ENCODE measurements around the gene LIMS1.

GRCh38 chr2:108587621-108588020 is 53.4 kb downstream of the LIMS1 start:
- TF ChIP-seq, protein P1, sequence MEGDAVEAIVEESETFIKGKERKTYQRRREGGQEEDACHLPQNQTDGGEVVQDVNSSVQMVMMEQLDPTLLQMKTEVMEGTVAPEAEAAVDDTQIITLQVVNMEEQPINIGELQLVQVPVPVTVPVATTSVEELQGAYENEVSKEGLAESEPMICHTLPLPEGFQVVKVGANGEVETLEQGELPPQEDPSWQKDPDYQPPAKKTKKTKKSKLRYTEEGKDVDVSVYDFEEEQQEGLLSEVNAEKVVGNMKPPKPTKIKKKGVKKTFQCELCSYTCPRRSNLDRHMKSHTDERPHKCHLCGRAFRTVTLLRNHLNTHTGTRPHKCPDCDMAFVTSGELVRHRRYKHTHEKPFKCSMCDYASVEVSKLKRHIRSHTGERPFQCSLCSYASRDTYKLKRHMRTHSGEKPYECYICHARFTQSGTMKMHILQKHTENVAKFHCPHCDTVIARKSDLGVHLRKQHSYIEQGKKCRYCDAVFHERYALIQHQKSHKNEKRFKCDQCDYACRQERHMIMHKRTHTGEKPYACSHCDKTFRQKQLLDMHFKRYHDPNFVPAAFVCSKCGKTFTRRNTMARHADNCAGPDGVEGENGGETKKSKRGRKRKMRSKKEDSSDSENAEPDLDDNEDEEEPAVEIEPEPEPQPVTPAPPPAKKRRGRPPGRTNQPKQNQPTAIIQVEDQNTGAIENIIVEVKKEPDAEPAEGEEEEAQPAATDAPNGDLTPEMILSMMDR (IDR thresholded peaks at IDR 0.05), result no peak
- no peak for TF ChIP-seq EZH2 (IDR thresholded peaks at IDR 0.05; ENCODE audit: borderline replicate concordance, insufficient read depth, low read depth, low read length, poor library complexity, severe bottlenecking)

Data from B cell (primary cell).